Prostate gland (tissue), 2 donors: ENCODE data around the gene DROSHA. TPM values are rescaled to one million over a fixed set of nuclear protein-coding genes. Genes with fewer than 3 reads are reported as not detected.

Source experiments
- DNase-seq: peaks from one replicate; pipeline ENCODE4 v3.0.0-alpha.2; 2019; ENCODE audit warnings: low spot score
- H3K27ac ChIP-seq, 2 donors: fragments of 200-600 bp; sonication (generic); 2 replicates each; pipeline ENCODE4 v1.5.1; 2017 to 2019
- H3K27me3 ChIP-seq: fragments of 200-600 bp; sonication (generic); replicated peaks from 2 replicates; pipeline ENCODE4 v1.5.1; 2019; ENCODE audit not compliant: insufficient read depth
- H3K36me3 ChIP-seq, 2 donors: fragments of 200-600 bp; sonication (generic); 1 replicate in 1 of 2; 2 replicates in 1 of 2; pipeline versions ENCODE4 v1.5.1 to v1.8.1; 2017 to 2019
- H3K4me1 ChIP-seq: fragments of 200-600 bp; sonication (generic); replicated peaks from 2 replicates; pipeline ENCODE4 v1.5.1; 2019
- H3K4me3 ChIP-seq, 2 donors: fragments of 200-600 bp; sonication (generic); 2 replicates each; pipeline ENCODE4 v1.5.1; 2017 to 2019
- H3K9me3 ChIP-seq: fragments of 200-600 bp; sonication (generic); 2 replicates; pipeline ENCODE4 v1.5.1; 2017
- CTCF ChIP-seq, 4 experiments: fragments of 200-600 bp in 2 of 4; fragments of 450-650 bp in 2 of 4; sonication (generic) in 2 of 4; IDR thresholded peaks; 1 replicate in 3 of 4; 2 replicates in 1 of 4; pipeline ENCODE4 v1.5.1; 2016 to 2019; ENCODE audit warnings: antibody characterized with exemption in 4 of 4, mild to moderate bottlenecking in 2 of 4, moderate library complexity in 2 of 4
- POLR2A ChIP-seq: fragments of 450-650 bp; IDR thresholded peaks from one replicate; pipeline ENCODE4 v1.6.1; 2016; ENCODE audit warnings: antibody characterized with exemption, mild to moderate bottlenecking
- POLR2AphosphoS5 ChIP-seq: sonication (generic); formaldehyde crosslinking; IDR thresholded peaks from one replicate; pipeline ENCODE4 v1.6.1; 2017; ENCODE audit warnings: antibody characterized with exemption
- WGBS: methylation state at CpG from one replicate; pipeline ENCODE4 v1.1.5; 2018; 5-methylcytosine and 5-hydroxymethylcytosine counted together
- intact Hi-C: fragments of 100-400 bp; cut with DNase I; formaldehyde crosslinking; loops from one replicate; pipeline ENCODE4 v1.14.2; 2022
- small RNA-seq, 2 donors: library from RNA; depleted of rRNA; stranded (forward); fragments of <200 nt; gene quantifications; one replicate each; pipeline ENCODE3, GENCODE V24; 2016
- total RNA-seq, 2 donors: library from RNA; depleted of rRNA; stranded (reverse); fragments of >200 nt; gene quantifications; one replicate each; pipeline ENCODE4 v1.1.0, GENCODE V29; 2016

Gene DROSHA
- total RNA-seq, 2 donors from 2014 or later = 27.6 to 45.7 TPM

GRCh38 chr5:31355337-31355736, 176.6 kb downstream of the DROSHA start:
- Histone ChIP-seq H3K27ac (no peak overlapping the region), H3K4me3 (no peak overlapping the region), H3K27me3 (no peaks in the 10 kb centered on the region), H3K4me1 (no peaks in the 10 kb centered on the region), H3K36me3 (no peaks in the 10 kb centered on the region), H3K9me3 (no peaks in the 10 kb centered on the region)
- DNase-seq = no peak
- WGBS = 75% methylated on average over 3 of the region's 3 CpGs
- TF ChIP-seq CTCF (IDR thresholded peaks at IDR 0.05) (no peak), POLR2AphosphoS5 (no peak), POLR2A (no peak)
- intact Hi-C loops = no loop called here

Small RNA genes within 50 kb of the gene (small RNA-seq; reads per million reads assigned to genes)
- gene RF00019 = 0 reads per million in 2 donors

Other genes with a start within 250 kb of the DROSHA start
- 10 to 100 TPM; 10.6 to 18.8 TPM for gene C5orf22, start 208 bp upstream of the DROSHA start, total RNA-seq
- gene PDZD2, start 107.0 kb upstream of the DROSHA start, total RNA-seq = 10 to 100 TPM; 10.3 to 59.5 TPM